ENCODE results near the gene LGALS1. TPM values are rescaled to one million over a fixed set of nuclear protein-coding genes. Genes with fewer than 3 reads are reported as not detected.

The LGALS1 gene
- total RNA-seq, 1 experiment from 2014 or later: 32.8 TPM

DNA sequence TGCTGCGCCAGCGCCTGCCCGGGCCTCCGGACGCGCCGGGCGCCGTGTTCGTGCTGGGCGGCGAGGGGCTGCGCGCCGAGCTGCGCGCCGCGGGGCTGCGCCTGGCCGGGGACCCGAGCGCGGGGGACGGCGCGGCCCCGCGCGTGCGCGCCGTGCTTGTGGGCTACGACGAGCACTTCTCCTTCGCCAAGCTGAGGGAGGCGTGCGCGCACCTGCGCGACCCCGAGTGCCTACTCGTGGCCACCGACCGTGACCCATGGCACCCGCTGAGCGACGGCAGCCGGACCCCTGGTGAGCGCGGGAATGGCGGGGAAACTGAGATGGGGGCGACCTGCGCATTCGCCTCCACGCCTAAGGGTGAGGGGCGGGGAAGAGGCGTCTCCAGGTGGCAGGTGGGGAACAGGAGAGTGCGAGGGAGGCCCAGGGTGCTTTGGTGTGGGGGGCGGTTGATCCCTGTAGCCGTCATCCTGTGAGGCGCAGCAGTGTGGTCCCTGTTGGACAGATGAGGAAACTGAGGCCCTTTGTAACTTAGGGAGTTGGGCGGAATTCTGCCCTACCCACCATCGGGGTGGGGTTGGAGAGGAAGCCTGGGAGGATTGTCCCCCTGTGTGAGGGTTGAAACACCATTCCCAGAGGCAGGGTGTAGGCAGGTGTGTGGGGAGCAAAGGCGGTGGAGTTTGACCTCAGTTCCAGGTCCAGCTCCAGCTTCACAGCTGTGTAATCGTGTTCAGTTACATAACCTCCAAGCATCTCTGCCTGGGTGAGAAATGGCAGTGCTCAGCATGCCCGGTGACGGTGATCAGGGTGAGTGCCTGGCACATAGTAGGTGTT, 16.2 kb upstream of the LGALS1 start:
- Histone ChIP-seq H2BK120ac (ENCODE audit: low read depth, low read length, poor library complexity, severe bottlenecking) (no peak overlapping the region), H4K8ac (replicated peaks; ENCODE audit: insufficient read length, low read depth, low read length) (no peak overlapping the region), H3K27me3 (ENCODE audit: insufficient read depth, low read length) (no peaks in the 10 kb centered on the region), H2BK20ac (ENCODE audit: low read depth, low read length, poor library complexity, severe bottlenecking) (no peak overlapping the region), H2BK12ac (ENCODE audit: insufficient read length, low read depth, low read length) (no peak overlapping the region), H2BK5ac (ENCODE audit: insufficient read length, low read length) (no peak overlapping the region), H3K18ac (ENCODE audit: insufficient read length, low read depth, low read length) (no peak overlapping the region), H2BK15ac (ENCODE audit: low read depth, low read length) (no peak overlapping the region), H3K79me1 (ENCODE audit: insufficient read depth, low read depth, low read length, poor library complexity, severe bottlenecking) (peaks cover 8% of the 10 kb centered on the region), H3K79me2 (ENCODE audit: insufficient read depth, low read length) (peaks cover 25% of the 10 kb centered on the region; the same call in 1 of the 2 replicates), H3K4me1 (ENCODE audit: insufficient read depth, low read length) (peaks cover 2% of the 10 kb centered on the region; the same call in 1 of the 2 replicates), H3K4me2 (ENCODE audit: insufficient read depth, insufficient read length, low read length) (peak overlapping the region; percentile 95), H3K56ac (ENCODE audit: insufficient read length, low read depth, low read length) (no peak overlapping the region), H3K9me3 (ENCODE audit: control insufficient read depth, low read depth, low read length) (no peaks in the 10 kb centered on the region), H3K9ac (ENCODE audit: extremely low read depth, insufficient read length, low read length) (peak overlapping the region; percentile 42), H3K23ac (ENCODE audit: insufficient read length, low read depth, low read length) (no peak overlapping the region), H2AFZ (ENCODE audit: low read length) (no peak overlapping the region), H4K20me1 (ENCODE audit: control insufficient read depth, insufficient read depth, insufficient read length) (no peaks in the 10 kb centered on the region), H3T11ph (ENCODE audit: low read length) (no peak overlapping the region), H3K27ac (ENCODE audit: insufficient read length, low read depth, low read length) (no peak overlapping the region), H3K4ac (ENCODE audit: low read depth, low read length) (no peak overlapping the region), H4K5ac (ENCODE audit: insufficient read length, low read depth, low read length) (no peak overlapping the region), H4K91ac (ENCODE audit: insufficient read length, low read depth, low read length) (no peak overlapping the region), H2AK5ac (ENCODE audit: insufficient read length, low read length) (no peak overlapping the region), H3K14ac (ENCODE audit: insufficient read depth, low read length) (peak overlapping the region; percentile 79), H3K23me2 (ENCODE audit: insufficient read length, low read depth, low read length, poor library complexity, severe bottlenecking) (peaks cover 7% of the 10 kb centered on the region)
- TF ChIP-seq, protein P1, sequence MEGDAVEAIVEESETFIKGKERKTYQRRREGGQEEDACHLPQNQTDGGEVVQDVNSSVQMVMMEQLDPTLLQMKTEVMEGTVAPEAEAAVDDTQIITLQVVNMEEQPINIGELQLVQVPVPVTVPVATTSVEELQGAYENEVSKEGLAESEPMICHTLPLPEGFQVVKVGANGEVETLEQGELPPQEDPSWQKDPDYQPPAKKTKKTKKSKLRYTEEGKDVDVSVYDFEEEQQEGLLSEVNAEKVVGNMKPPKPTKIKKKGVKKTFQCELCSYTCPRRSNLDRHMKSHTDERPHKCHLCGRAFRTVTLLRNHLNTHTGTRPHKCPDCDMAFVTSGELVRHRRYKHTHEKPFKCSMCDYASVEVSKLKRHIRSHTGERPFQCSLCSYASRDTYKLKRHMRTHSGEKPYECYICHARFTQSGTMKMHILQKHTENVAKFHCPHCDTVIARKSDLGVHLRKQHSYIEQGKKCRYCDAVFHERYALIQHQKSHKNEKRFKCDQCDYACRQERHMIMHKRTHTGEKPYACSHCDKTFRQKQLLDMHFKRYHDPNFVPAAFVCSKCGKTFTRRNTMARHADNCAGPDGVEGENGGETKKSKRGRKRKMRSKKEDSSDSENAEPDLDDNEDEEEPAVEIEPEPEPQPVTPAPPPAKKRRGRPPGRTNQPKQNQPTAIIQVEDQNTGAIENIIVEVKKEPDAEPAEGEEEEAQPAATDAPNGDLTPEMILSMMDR (conservative IDR thresholded peaks at IDR 0.05): no peak
- Mint-ChIP-seq H3K4me1 (peaks cover 22 to 23% of the 10 kb centered on the region in 2 experiments), H3K4me3 (peak overlapping the region; percentile 88 to 91), H3K27me3 (ENCODE audit: low read depth) (no peaks in the 10 kb centered on the region), H3K27ac (no peak overlapping the region; a peak in 1 of 7 replicates), H3K9me3 (no peaks in the 10 kb centered on the region; a peak in 1 of 5 replicates), H3K36me3 (ENCODE audit: insufficient read depth in 1 of 3, low read depth in 3 of 3) (peaks cover 0 to 15% (median 15%) of the 10 kb centered on the region in 3 experiments; a peak in 6 of 7 replicates)
- DNase-seq: no peak
- no CpG with 5 or more reads among the region's 68 CpGs for WGBS (ENCODE audit: extremely low coverage, insufficient read length, low lambda C conversion rate)
